B cell (primary cell): Measurements from ENCODE around the gene MYMK. TPM values are rescaled to one million over a fixed set of nuclear protein-coding genes. Genes with fewer than 3 reads are reported as not detected.

ENCODE experiments used
- ATAC-seq: fragments of 200-7000 bp; cut with Tn5 transposase; one replicate; pipeline ENCODE4 v1.10.0; 2021; ENCODE audit warnings: low read depth, mild to moderate bottlenecking, moderate number of reproducible peaks, moderate library complexity
- CTCF ChIA-PET: fragments of 350-600 bp; sonication (Branson Sonifier 250); formaldehyde crosslinking; loops from one replicate; lab custom pipeline; 2021; ENCODE audit warnings: antibody characterized with exemption, inconsistent platforms; lab: Charles Lee
- POLR2A ChIA-PET: fragments of 350-600 bp; sonication (Branson Sonifier 250); formaldehyde crosslinking; loops from one replicate; lab custom pipeline; 2021; ENCODE audit warnings: antibody characterized with exemption; lab: Charles Lee
- DNase-seq: peaks from one replicate; pipeline ENCODE4 v3.0.0; 2013
- H2AFZ ChIP-seq: 2 replicates; pipeline ENCODE4 v1.6.1; 2012; ENCODE audit warnings: mild to moderate bottlenecking, low read depth, low read length; ENCODE audit not compliant: insufficient read depth, poor library complexity, severe bottlenecking
- H3K27ac ChIP-seq, 2 donors: 1 replicate in 1 of 2; 2 replicates in 1 of 2; pipeline ENCODE4 v1.5.1; 2012 to 2013; ENCODE audit warnings: low read length in 2 of 2, mild to moderate bottlenecking in 2 of 2, moderate library complexity in 1 of 2
- H3K27me3 ChIP-seq, 4 experiments: fragments of 200-600 bp in 1 of 4; sonication (generic) in 1 of 4; replicated peaks in 1 of 4; 1 replicate in 2 of 4; 2 replicates in 2 of 4; pipeline versions ENCODE4 v1.6.1 to v1.7.0; 2013 to 2016; ENCODE audit warnings: low read length in 3 of 4, mild to moderate bottlenecking in 2 of 4, mixed read lengths in 1 of 4, moderate library complexity in 1 of 4; ENCODE audit not compliant: insufficient read depth in 4 of 4, control insufficient read depth in 3 of 4; ENCODE audit errors: control extremely low read depth in 1 of 4
- H3K36me3 ChIP-seq, 2 experiments: replicated peaks in 1 of 2; 1 replicate in 1 of 2; 2 replicates in 1 of 2; pipeline versions ENCODE4 v1.6.1 to v1.7.1; 2013; ENCODE audit warnings: low read length in 1 of 2; ENCODE audit not compliant: insufficient read depth in 2 of 2, control insufficient read depth in 1 of 2; ENCODE audit errors: control extremely low read depth in 1 of 2, extremely low read depth in 1 of 2
- H3K4me1 ChIP-seq, 2 donors: fragments of 200-600 bp in 1 of 2; sonication (generic) in 1 of 2; 1 replicate in 1 of 2; 2 replicates in 1 of 2; pipeline versions ENCODE4 v1.5.1 to v1.6.1; 2013 to 2017; ENCODE audit warnings: low read length in 2 of 2; ENCODE audit not compliant: control insufficient read depth in 2 of 2, insufficient read depth in 2 of 2
- H3K4me2 ChIP-seq: replicated peaks from 2 replicates; pipeline ENCODE3; 2012; ENCODE audit warnings: mild to moderate bottlenecking, low read depth, low read length; ENCODE audit not compliant: poor library complexity, severe bottlenecking
- H3K4me3 ChIP-seq, 5 experiments: fragments of 200-600 bp in 1 of 5; sonication (generic) in 1 of 5; 1 replicate in 3 of 5; 2 replicates in 2 of 5; pipeline versions ENCODE4 v1.5.1 to v1.7.0; 2011 to 2016; ENCODE audit warnings: low read length in 4 of 5, mild to moderate bottlenecking in 4 of 5, low read depth in 2 of 5, control low read depth in 1 of 5, moderate library complexity in 1 of 5; ENCODE audit not compliant: insufficient read depth in 1 of 5; ENCODE audit errors: control extremely low read depth in 1 of 5, extremely low read depth in 1 of 5
- H3K79me2 ChIP-seq: fragments of 200-600 bp; sonication (generic); one replicate; pipeline ENCODE4 v1.6.0; 2016; ENCODE audit warnings: low read length; ENCODE audit not compliant: control insufficient read depth, insufficient read depth
- H3K9ac ChIP-seq: fragments of 200-600 bp; sonication (generic); 2 replicates; pipeline ENCODE4 v1.6.1; 2017; ENCODE audit warnings: mild to moderate bottlenecking, low read length, moderate library complexity
- H3K9me3 ChIP-seq, 3 donors: one replicate each; pipeline versions ENCODE4 v1.6.1 to v1.7.1; 2013; ENCODE audit warnings: low read length in 2 of 3; ENCODE audit not compliant: control insufficient read depth in 2 of 3, insufficient read depth in 1 of 3; ENCODE audit errors: control extremely low read depth in 1 of 3
- H4K20me1 ChIP-seq: 2 replicates; pipeline ENCODE4 v1.6.0; 2012; ENCODE audit warnings: mild to moderate bottlenecking, low read length; ENCODE audit not compliant: insufficient read depth, control insufficient read depth, poor library complexity, severe bottlenecking
- H3K27ac Mint-ChIP-seq: one replicate; pipeline ENCODE4 v1.8.0; 2021; ENCODE audit warnings: mixed read lengths
- H3K27me3 Mint-ChIP-seq: one replicate; pipeline ENCODE4 v1.8.0; 2021; ENCODE audit warnings: mixed read lengths
- H3K4me1 Mint-ChIP-seq: one replicate; pipeline ENCODE4 v1.8.0; 2021; ENCODE audit warnings: mixed read lengths
- H3K4me3 Mint-ChIP-seq: one replicate; pipeline ENCODE4 v1.8.0; 2021; ENCODE audit warnings: mixed read lengths
- H3K9me3 Mint-ChIP-seq: one replicate; pipeline ENCODE4 v1.8.0; 2022; ENCODE audit warnings: mixed read lengths; ENCODE audit not compliant: insufficient read depth
- EZH2 ChIP-seq: IDR thresholded peaks from 2 replicates; pipeline ENCODE4 v1.6.1; 2012; ENCODE audit warnings: borderline replicate concordance, low read depth, mild to moderate bottlenecking, moderate library complexity, low read length; ENCODE audit not compliant: insufficient read depth, poor library complexity, severe bottlenecking
- WGBS: methylation state at CpG from one replicate; pipeline ENCODE4 v1.1.5; 2013; ENCODE audit warnings: missing lambda C conversion rate; ENCODE audit not compliant: insufficient coverage; 5-methylcytosine and 5-hydroxymethylcytosine counted together
- intact Hi-C: fragments of 100-400 bp; cut with micrococcal nuclease; formaldehyde crosslinking; loops from one replicate; pipeline ENCODE4 v1.10.0; 2022
- polyA plus RNA-seq: library from polyadenylated mRNA; depleted of rRNA; stranded (reverse); fragments of >200 nt; gene quantifications from 2 replicates; pipeline ENCODE4 v1.2.3, GENCODE V29; 2012
- total RNA-seq, 2 donors: library from RNA; stranded (reverse); fragments of 120-200 nt in 1 of 2; gene quantifications; 1 replicate in 1 of 2; 2 replicates in 1 of 2; pipeline versions ENCODE4 v1.2.3 to v1.2.4, GENCODE V29; 2013 to 2022
- TF ChIP-seq, protein P1 (sequence below): fragments of 200-600 bp; IDR thresholded peaks from one replicate; pipeline ENCODE4 v1.8.0; 2022; ENCODE audit warnings: antibody characterized with exemption, mild to moderate bottlenecking

MYMK gene
- total and polyA plus RNA-seq, 2 donors (not counting 1 experiment from before 2014, with no cell fraction given) = not detected

DNA sequence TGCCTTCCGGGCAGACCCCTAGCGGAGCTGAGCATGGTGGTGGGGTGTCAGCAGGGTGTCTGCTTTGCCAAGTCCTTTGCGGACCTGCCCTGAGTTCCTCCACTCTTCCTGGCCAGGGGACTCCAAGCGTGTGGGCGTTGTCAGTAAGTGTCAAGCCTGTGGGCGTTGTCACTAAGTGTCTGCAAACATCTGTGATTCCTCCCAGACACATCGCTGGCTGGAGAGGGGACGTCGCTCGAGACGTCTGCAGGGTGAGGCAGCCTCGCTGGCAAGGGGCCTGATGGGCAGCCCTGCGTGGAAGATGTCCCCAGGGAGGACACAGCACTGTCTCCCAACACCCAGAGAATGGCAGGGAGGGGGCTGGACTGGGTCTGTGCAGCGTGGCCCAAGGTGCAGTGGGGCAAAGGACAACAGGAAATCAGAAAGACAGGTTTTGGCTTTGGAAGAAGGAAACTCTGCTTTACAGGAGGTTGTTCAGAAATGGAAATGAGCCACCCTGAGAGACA, 38.6 kb upstream of the MYMK start:
- Mint-ChIP-seq H3K27ac (no peak overlapping the region), H3K4me3 (no peak overlapping the region), H3K9me3 (no peaks in the 10 kb centered on the region), H3K4me1 (peaks cover 11% of the 10 kb centered on the region), H3K27me3 (peaks cover 12% of the 10 kb centered on the region)
- ATAC-seq (no peak), DNase-seq (no peak)
- Histone ChIP-seq H3K9me3 (peaks cover 0 to 5% (median 0%) of the 10 kb centered on the region in 3 donors), H3K4me3 (no peak overlapping the region), H3K79me2 (no peaks in the 10 kb centered on the region), H3K4me2 (no peak overlapping the region), H4K20me1 (no peaks in the 10 kb centered on the region), H3K4me1 (peaks cover 5 to 11% of the 10 kb centered on the region in 2 donors), H3K27ac (no peak overlapping the region), H3K9ac (no peak overlapping the region), H2AFZ (peak overlapping the region; percentile 28), H3K36me3 (no peaks in the 10 kb centered on the region), H3K27me3 (peaks cover 0 to 8% (median under 1%) of the 10 kb centered on the region in 4 experiments)
- intact Hi-C loops = no loop called here
- WGBS = 34% methylated on average over 14 of the region's 14 CpGs
- POLR2A ChIA-PET = no interaction called here
- CTCF ChIA-PET = no interaction called here
- TF ChIP-seq EZH2 = no peak
- TF ChIP-seq, protein P1, sequence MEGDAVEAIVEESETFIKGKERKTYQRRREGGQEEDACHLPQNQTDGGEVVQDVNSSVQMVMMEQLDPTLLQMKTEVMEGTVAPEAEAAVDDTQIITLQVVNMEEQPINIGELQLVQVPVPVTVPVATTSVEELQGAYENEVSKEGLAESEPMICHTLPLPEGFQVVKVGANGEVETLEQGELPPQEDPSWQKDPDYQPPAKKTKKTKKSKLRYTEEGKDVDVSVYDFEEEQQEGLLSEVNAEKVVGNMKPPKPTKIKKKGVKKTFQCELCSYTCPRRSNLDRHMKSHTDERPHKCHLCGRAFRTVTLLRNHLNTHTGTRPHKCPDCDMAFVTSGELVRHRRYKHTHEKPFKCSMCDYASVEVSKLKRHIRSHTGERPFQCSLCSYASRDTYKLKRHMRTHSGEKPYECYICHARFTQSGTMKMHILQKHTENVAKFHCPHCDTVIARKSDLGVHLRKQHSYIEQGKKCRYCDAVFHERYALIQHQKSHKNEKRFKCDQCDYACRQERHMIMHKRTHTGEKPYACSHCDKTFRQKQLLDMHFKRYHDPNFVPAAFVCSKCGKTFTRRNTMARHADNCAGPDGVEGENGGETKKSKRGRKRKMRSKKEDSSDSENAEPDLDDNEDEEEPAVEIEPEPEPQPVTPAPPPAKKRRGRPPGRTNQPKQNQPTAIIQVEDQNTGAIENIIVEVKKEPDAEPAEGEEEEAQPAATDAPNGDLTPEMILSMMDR = no peak

DNA sequence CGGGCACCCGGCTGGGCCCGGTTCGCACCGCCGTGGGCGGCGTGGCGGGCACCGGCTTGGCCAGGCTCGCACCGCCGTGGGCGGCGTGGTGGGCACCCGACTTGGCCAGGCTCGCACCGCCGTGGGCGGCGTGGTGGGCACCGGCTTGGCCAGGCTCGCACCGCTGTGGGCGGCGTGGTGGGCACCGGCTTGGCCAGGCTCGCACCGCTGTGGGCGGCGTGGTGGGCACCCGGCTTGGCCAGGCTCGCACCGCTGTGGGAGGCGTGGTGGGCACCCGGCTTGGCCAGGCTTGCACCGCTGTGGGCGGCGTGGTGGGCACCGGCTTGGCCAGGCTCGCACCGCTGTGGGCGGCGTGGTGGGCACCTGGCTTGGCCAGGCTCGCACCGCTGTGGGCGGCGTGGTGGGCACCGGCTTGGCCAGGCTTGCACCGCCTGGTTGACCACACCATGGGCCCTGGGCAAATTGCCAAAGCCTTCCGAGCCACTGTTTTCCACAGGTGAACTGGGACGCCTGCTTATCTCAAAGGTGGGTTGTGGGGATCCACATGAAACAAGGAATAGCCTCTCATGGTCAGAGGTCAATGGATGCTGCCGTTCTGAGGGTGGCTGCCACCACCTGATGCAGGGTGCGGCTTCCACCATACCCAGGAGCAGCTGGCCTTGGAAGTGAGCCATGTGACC, 38.0 kb upstream of the MYMK start:
- Mint-ChIP-seq H3K4me1 (peaks cover 17% of the 10 kb centered on the region), H3K27me3 (peaks cover 15% of the 10 kb centered on the region), H3K9me3 (no peaks in the 10 kb centered on the region), H3K27ac (no peak overlapping the region), H3K4me3 (no peak overlapping the region)
- CTCF ChIA-PET = no interaction called here
- ATAC-seq (no peak), DNase-seq (no peak)
- no peak overlapping the region for H3K4me2 ChIP-seq
- TF ChIP-seq, protein P1 = no peak
- TF ChIP-seq EZH2 = no peak
- no peak overlapping the region for H3K9ac ChIP-seq
- no peaks in the 10 kb centered on the region for H3K36me3 ChIP-seq
- H3K27ac ChIP-seq = no peak overlapping the region
- intact Hi-C loops = no loop called here
- peaks cover 0 to 5% (median 0%) of the 10 kb centered on the region in 3 donors for H3K9me3 ChIP-seq
- H4K20me1 ChIP-seq = no peaks in the 10 kb centered on the region
- H3K79me2 ChIP-seq = no peaks in the 10 kb centered on the region
- POLR2A ChIA-PET = no interaction called here
- peaks cover 11 to 17% of the 10 kb centered on the region in 2 donors for H3K4me1 ChIP-seq
- no peak overlapping the region for H2AFZ ChIP-seq
- WGBS = 93% methylated on average over 47 of the region's 54 CpGs
- no peak overlapping the region for H3K4me3 ChIP-seq
- peaks cover 0 to 14% (median 3%) of the 10 kb centered on the region in 4 experiments for H3K27me3 ChIP-seq
